ENCODE results near the gene GULP1. TPM values are rescaled to one million over a fixed set of nuclear protein-coding genes. Genes with fewer than 3 reads are reported as not detected.
A peak's percentile ranks its signal among the peaks of the same experiment; 100 is the strongest.

The GULP1 gene
- total and polyA plus RNA-seq, 2 of the 4 experiments (the other 2 are of a cell fraction) = 24.4 to 40.1 TPM

DNA sequence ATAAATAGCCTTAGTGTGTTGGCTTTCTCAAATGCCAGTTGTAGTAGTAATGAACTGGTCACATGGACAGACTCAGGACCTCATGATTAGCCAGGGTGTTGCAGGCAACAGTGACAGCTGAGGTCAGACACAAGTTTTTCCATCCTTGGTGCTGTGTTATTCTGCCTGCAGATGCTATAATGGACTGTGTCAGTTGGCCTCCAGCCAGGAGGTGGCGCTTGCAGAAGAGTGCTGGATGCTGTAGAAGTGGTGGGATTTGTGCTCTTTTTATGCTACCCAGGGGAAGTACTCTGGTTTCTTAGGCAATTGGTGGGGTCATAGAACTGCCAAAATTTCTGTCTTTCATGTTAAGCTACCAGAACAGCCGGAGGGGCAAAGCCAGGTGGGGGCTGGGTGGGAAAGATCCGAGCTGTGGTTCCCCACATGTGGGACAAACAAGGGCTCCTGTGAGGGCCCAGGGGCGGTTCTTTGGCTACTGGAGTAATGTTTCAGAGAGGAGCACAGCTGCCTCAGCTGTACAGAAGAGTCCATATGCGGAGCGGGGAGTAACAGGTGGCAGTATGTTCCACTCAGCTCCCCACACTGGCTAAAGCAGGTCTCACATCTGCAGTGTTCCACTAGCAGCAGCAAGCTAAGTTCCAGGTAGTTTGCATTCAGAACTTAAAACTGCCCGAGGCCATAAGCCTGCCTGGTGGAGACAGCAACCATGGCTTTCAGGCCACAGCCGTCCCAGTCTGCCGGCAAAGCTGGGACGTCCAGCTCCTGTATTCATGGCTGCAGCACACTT, 104.4 kb downstream of the GULP1 start (continued):
- TF ChIP-seq MXI1 (IDR thresholded peaks at IDR 0.05; ENCODE audit: borderline replicate concordance, low read depth, low read length) = no peak

DNA sequence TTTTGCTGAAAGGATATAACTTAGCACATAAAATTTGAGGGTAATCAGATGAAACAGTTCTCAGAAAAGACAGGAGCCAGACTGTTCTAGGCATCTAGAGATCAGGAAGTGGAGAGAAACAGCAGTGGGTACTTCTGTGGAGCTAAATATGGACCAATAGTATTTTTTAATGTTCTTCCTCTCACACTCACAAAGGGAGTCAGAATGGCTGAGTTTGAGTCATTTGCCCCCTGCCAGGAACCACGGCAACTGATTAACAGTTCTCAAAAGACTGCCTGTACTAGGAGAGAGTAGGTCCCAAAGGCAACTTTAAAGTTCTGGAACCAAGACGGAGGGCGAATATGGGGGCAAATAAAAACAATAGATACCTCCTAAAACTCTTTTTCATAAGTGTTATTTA, 107.5 kb downstream of the GULP1 start:
- Histone ChIP-seq H3K18ac (ENCODE audit: low read depth, low read length) (no peak overlapping the region; the same call in 1 of the 2 replicates), H3K79me1 (ENCODE audit: low read depth in 1 of 2, low read length in 2 of 2) (peaks cover 5 to 46% of the 10 kb centered on the region in 2 experiments), H2BK5ac (ENCODE audit: low read depth, low read length, poor library complexity, severe bottlenecking) (peak overlapping the region; percentile 16), H3K4me3 (ENCODE audit: insufficient read depth, low read depth, low read length) (no peak overlapping the region), H3K27ac (ENCODE audit: insufficient read depth, low read length) (no peak overlapping the region), H2AFZ (replicated peaks; ENCODE audit: low read length, poor library complexity) (no peak overlapping the region), H3K9me1 (ENCODE audit: insufficient read depth, low read length) (peaks cover 4% of the 10 kb centered on the region; the same call in 1 of the 2 replicates), H2AK9ac (replicated peaks; ENCODE audit: low read depth, low read length, poor library complexity) (no peak overlapping the region), H2AK5ac (ENCODE audit: low read depth, low read length) (no peak overlapping the region), H4K8ac (ENCODE audit: low read depth in 2 of 2, low read length in 2 of 2) (peak overlapping the region in 1 of 2 experiments; percentile 22; a peak in 2 of 4 replicates), H4K5ac (ENCODE audit: low read depth, low read length) (no peak overlapping the region), H3K27me3 (ENCODE audit: control insufficient read depth, insufficient read depth, low read length) (no peaks in the 10 kb centered on the region), H3K9ac (ENCODE audit: low read depth, low read length) (no peak overlapping the region), H2BK20ac (ENCODE audit: low read depth, low read length) (no peak overlapping the region), H3K9me3 (ENCODE audit: control insufficient read depth, insufficient read depth, low read length) (no peaks in the 10 kb centered on the region), H3K36me3 (ENCODE audit: control insufficient read depth, insufficient read depth, low read length) (no peaks in the 10 kb centered on the region), H3K14ac (replicated peaks; ENCODE audit: low read depth, low read length) (peak overlapping the region; percentile 5; the same call in 1 of the 2 replicates), H3K56ac (ENCODE audit: extremely low read depth, insufficient read depth, low read length) (no peak overlapping the region), H2BK15ac (ENCODE audit: low read depth, low read length) (no peak overlapping the region; the same call in 2 of the 3 replicates), H2BK120ac (ENCODE audit: low read depth, low read length) (peak overlapping the region; percentile 3; the same call in 1 of the 2 replicates), H3K4me1 (ENCODE audit: control insufficient read depth, insufficient read depth, low read length) (peaks cover 5% of the 10 kb centered on the region), H3K4me2 (ENCODE audit: low read depth, low read length) (peak overlapping the region; percentile 49; the same call in 1 of the 2 replicates), H4K91ac (ENCODE audit: insufficient read depth, low read depth, low read length) (no peak overlapping the region), H3K23ac (ENCODE audit: low read depth, low read length) (no peak overlapping the region), H4K20me1 (ENCODE audit: insufficient read depth, low read length) (no peaks in the 10 kb centered on the region; the same call in 1 of the 2 replicates), H3K4ac (ENCODE audit: low read depth, low read length) (peak overlapping the region; percentile 10)
- CTCF ChIA-PET = interaction anchor here (0.5 kb wide), 1 partner anchor 23 kb away, joined by 8 read pairs; no protein-coding TSS in a partner anchor
- WGBS, 2 experiments (ENCODE audit: extremely low coverage in 2 of 2, insufficient read length in 1 of 2) = no CpG with 5 or more reads among the region's 3 CpGs
- intact Hi-C loops (cut with micrococcal nuclease) = no loop called here
- in situ Hi-C loops (cut with MboI; ENCODE audit: low sequenced_read_pairs) = no loop called here
- BruUV-seq (replicated peaks) = no TSS peak
- DNase-seq (peak; percentile 69), ATAC-seq (ENCODE audit: low read depth) (peak; percentile 24; the same call in 1 of the 2 replicates)
- POLR2A ChIA-PET (ENCODE audit: unreplicated experiment) = no interaction called here
- dilution Hi-C loops (cut with HindIII; ENCODE audit: low sequenced_read_pairs, unreplicated experiment) = no loop called here
- TF ChIP-seq, protein P1, sequence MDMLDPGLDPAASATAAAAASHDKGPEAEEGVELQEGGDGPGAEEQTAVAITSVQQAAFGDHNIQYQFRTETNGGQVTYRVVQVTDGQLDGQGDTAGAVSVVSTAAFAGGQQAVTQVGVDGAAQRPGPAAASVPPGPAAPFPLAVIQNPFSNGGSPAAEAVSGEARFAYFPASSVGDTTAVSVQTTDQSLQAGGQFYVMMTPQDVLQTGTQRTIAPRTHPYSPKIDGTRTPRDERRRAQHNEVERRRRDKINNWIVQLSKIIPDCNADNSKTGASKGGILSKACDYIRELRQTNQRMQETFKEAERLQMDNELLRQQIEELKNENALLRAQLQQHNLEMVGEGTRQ (IDR thresholded peaks at IDR 0.05; ENCODE audit: low read depth, low read length) = no peak
- TF ChIP-seq, protein P2, sequence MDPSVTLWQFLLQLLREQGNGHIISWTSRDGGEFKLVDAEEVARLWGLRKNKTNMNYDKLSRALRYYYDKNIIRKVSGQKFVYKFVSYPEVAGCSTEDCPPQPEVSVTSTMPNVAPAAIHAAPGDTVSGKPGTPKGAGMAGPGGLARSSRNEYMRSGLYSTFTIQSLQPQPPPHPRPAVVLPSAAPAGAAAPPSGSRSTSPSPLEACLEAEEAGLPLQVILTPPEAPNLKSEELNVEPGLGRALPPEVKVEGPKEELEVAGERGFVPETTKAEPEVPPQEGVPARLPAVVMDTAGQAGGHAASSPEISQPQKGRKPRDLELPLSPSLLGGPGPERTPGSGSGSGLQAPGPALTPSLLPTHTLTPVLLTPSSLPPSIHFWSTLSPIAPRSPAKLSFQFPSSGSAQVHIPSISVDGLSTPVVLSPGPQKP (IDR thresholded peaks at IDR 0.05; ENCODE audit: borderline replicate concordance, low read depth, low read length) = no peak
- TF ChIP-seq RCOR1 (IDR thresholded peaks at IDR 0.05; ENCODE audit: insufficient replicate concordance, low read length) = no peak
- no peak for TF ChIP-seq MAFK (IDR thresholded peaks at IDR 0.05; ENCODE audit: low read depth, low read length)
- no peak for TF ChIP-seq NFE2L2 (IDR thresholded peaks at IDR 0.05; ENCODE audit: low read depth, low read length)
- TF ChIP-seq, protein P3, sequence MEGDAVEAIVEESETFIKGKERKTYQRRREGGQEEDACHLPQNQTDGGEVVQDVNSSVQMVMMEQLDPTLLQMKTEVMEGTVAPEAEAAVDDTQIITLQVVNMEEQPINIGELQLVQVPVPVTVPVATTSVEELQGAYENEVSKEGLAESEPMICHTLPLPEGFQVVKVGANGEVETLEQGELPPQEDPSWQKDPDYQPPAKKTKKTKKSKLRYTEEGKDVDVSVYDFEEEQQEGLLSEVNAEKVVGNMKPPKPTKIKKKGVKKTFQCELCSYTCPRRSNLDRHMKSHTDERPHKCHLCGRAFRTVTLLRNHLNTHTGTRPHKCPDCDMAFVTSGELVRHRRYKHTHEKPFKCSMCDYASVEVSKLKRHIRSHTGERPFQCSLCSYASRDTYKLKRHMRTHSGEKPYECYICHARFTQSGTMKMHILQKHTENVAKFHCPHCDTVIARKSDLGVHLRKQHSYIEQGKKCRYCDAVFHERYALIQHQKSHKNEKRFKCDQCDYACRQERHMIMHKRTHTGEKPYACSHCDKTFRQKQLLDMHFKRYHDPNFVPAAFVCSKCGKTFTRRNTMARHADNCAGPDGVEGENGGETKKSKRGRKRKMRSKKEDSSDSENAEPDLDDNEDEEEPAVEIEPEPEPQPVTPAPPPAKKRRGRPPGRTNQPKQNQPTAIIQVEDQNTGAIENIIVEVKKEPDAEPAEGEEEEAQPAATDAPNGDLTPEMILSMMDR (conservative IDR thresholded peaks at IDR 0.05; ENCODE audit: low read depth, low read length) = no peak
- TF ChIP-seq FOS (IDR thresholded peaks at IDR 0.05; ENCODE audit: low read depth, low read length) = no peak
- TF ChIP-seq BHLHE40 (IDR thresholded peaks at IDR 0.05; ENCODE audit: low read depth, low read length) = no peak
- no peak for TF ChIP-seq MAZ (IDR thresholded peaks at IDR 0.05; ENCODE audit: borderline replicate concordance, low read depth, low read length)
- no peak for TF ChIP-seq MXI1 (IDR thresholded peaks at IDR 0.05; ENCODE audit: borderline replicate concordance, low read depth, low read length)
- no peak for TF ChIP-seq POLR2A (IDR thresholded peaks at IDR 0.05; ENCODE audit: low read depth, low read length)
- no peak for TF ChIP-seq CHD1 (IDR thresholded peaks at IDR 0.05; ENCODE audit: low read depth, low read length)
